CD14-positive monocyte (primary cell): ENCODE data around the gene CUL7. TPM values are rescaled to one million over a fixed set of nuclear protein-coding genes. Genes with fewer than 3 reads are reported as not detected.
"Not testable (repeated sequence)": the region's sequence is repeated elsewhere in the genome, so short reads cannot be mapped to it uniquely, and the experiment has no call there.

Source experiments
- DNase-seq, 3 donors: peaks; one replicate each; pipeline ENCODE4 v3.0.0-alpha.2; 2011 to 2022
- H2AFZ ChIP-seq: 2 replicates; pipeline ENCODE4 v1.6.0; 2012; ENCODE audit warnings: mild to moderate bottlenecking, low read depth, low read length, inconsistent platforms; ENCODE audit not compliant: insufficient read depth, poor library complexity, severe bottlenecking
- H3K27ac ChIP-seq, 2 donors: 1 replicate in 1 of 2; 2 replicates in 1 of 2; pipeline ENCODE4 v1.5.1; 2012 to 2013; ENCODE audit warnings: low read length in 2 of 2, control low read depth in 1 of 2, inconsistent platforms in 1 of 2, low read depth in 1 of 2, mild to moderate bottlenecking in 1 of 2
- H3K27me3 ChIP-seq, 2 donors: one replicate each; pipeline versions ENCODE4 v1.6.0 to v1.6.1; 2011 to 2013; ENCODE audit warnings: low read length in 2 of 2; ENCODE audit not compliant: control insufficient read depth in 2 of 2, insufficient read depth in 2 of 2
- H3K36me3 ChIP-seq, 2 donors: replicated peaks in 1 of 2; 1 replicate in 1 of 2; 2 replicates in 1 of 2; pipeline versions ENCODE4 v1.5.1 to v1.6.1; 2012 to 2013; ENCODE audit warnings: low read length in 2 of 2, control low read depth in 1 of 2, inconsistent platforms in 1 of 2, mild to moderate bottlenecking in 1 of 2; ENCODE audit not compliant: insufficient read depth in 2 of 2, control insufficient read depth in 1 of 2
- H3K4me1 ChIP-seq, 2 donors: 1 replicate in 1 of 2; 2 replicates in 1 of 2; pipeline versions ENCODE4 v1.5.1 to v1.6.1; 2012 to 2013; ENCODE audit warnings: low read length in 2 of 2, control low read depth in 1 of 2, inconsistent platforms in 1 of 2, mild to moderate bottlenecking in 1 of 2, moderate library complexity in 1 of 2; ENCODE audit not compliant: insufficient read depth in 2 of 2, control insufficient read depth in 1 of 2
- H3K4me2 ChIP-seq: replicated peaks from 2 replicates; pipeline ENCODE3; 2012; ENCODE audit warnings: low read length, moderate library complexity, mild to moderate bottlenecking; ENCODE audit not compliant: poor library complexity, severe bottlenecking; ENCODE audit errors: extremely low read depth
- H3K4me3 ChIP-seq, 3 experiments: fragments of 200-600 bp in 1 of 3; sonication (generic) in 1 of 3; replicated peaks in 1 of 3; 1 replicate in 2 of 3; 2 replicates in 1 of 3; pipeline ENCODE4 v1.5.1; 2011 to 2013; ENCODE audit warnings: low read length in 3 of 3, mild to moderate bottlenecking in 3 of 3, control low read depth in 2 of 3, low read depth in 2 of 3, inconsistent platforms in 1 of 3, moderate library complexity in 1 of 3
- H3K79me2 ChIP-seq: 2 replicates; pipeline ENCODE4 v1.6.0; 2012; ENCODE audit warnings: mild to moderate bottlenecking, control low read depth, inconsistent platforms, low read length, moderate library complexity; ENCODE audit not compliant: insufficient read depth
- H3K9ac ChIP-seq: 2 replicates; pipeline ENCODE4 v1.6.0; 2017; ENCODE audit warnings: low read length, mild to moderate bottlenecking; ENCODE audit not compliant: insufficient read depth, poor library complexity, severe bottlenecking
- H3K9me3 ChIP-seq, 2 donors: replicated peaks in 1 of 2; 1 replicate in 1 of 2; 2 replicates in 1 of 2; pipeline versions ENCODE4 v1.5.1 to v1.6.1; 2012 to 2013; ENCODE audit warnings: low read length in 2 of 2, control low read depth in 1 of 2; ENCODE audit not compliant: control insufficient read depth in 1 of 2, insufficient read depth in 1 of 2
- H4K20me1 ChIP-seq: 2 replicates; pipeline ENCODE4 v1.6.0; 2012; ENCODE audit warnings: mild to moderate bottlenecking, low read length, control low read depth, moderate library complexity; ENCODE audit not compliant: insufficient read depth
- H3K27ac Mint-ChIP-seq, 7 donors: one replicate each; pipeline ENCODE4 v1.8.0; 2020; ENCODE audit warnings: mild to moderate bottlenecking in 7 of 7, mixed read lengths in 7 of 7, moderate library complexity in 6 of 7, inconsistent platforms in 2 of 7
- H3K27me3 Mint-ChIP-seq, 3 donors: one replicate each; pipeline ENCODE4 v1.8.0; 2021 to 2022; ENCODE audit warnings: low read depth in 3 of 3, mild to moderate bottlenecking in 3 of 3, mixed read lengths in 3 of 3, moderate library complexity in 3 of 3, inconsistent platforms in 1 of 3
- H3K36me3 Mint-ChIP-seq, 2 donors: one replicate each; pipeline ENCODE4 v1.8.0; 2020; ENCODE audit warnings: mixed read lengths in 2 of 2, inconsistent platforms in 1 of 2, mild to moderate bottlenecking in 1 of 2
- H3K4me1 Mint-ChIP-seq: one replicate; pipeline ENCODE4 v1.8.0; 2020; ENCODE audit warnings: mild to moderate bottlenecking, mixed read lengths
- H3K4me3 Mint-ChIP-seq, 2 donors: one replicate each; pipeline ENCODE4 v1.8.0; 2020; ENCODE audit warnings: mild to moderate bottlenecking in 2 of 2, mixed read lengths in 2 of 2, moderate library complexity in 1 of 2
- H3K9me3 Mint-ChIP-seq, 7 donors: one replicate each; pipeline ENCODE4 v1.8.0; 2020 to 2022; ENCODE audit warnings: mixed read lengths in 7 of 7, mild to moderate bottlenecking in 6 of 7, moderate library complexity in 6 of 7, inconsistent platforms in 2 of 7
- CTCF ChIP-seq: fragments of 200-600 bp; IDR thresholded peaks from one replicate; pipeline ENCODE4 v1.8.0; 2022; ENCODE audit warnings: antibody characterized with exemption, mild to moderate bottlenecking
- WGBS: methylation state at CpG from one replicate; pipeline ENCODE4 v1.1.5; 2013; ENCODE audit warnings: missing lambda C conversion rate; ENCODE audit not compliant: insufficient coverage; 5-methylcytosine and 5-hydroxymethylcytosine counted together
- intact Hi-C, 2 donors: fragments of 100-400 bp; cut with micrococcal nuclease; formaldehyde crosslinking; loops; one replicate each; pipeline versions ENCODE4 v1.15.0 to v1.15.1; 2023
- polyA plus RNA-seq, 3 donors: library from polyadenylated mRNA; depleted of rRNA in 1 of 3; unstranded in 2 of 3; stranded (reverse) in 1 of 3; fragments of 300-500 nt in 2 of 3; fragments of >200 nt in 1 of 3; fragmentation: Illumina TruSeq in 2 of 3; gene quantifications; 1 replicate in 2 of 3; 2 replicates in 1 of 3; pipeline ENCODE4 v1.2.3, GENCODE V29; 2012 to 2021

The CUL7 gene
- polyA plus RNA-seq, 3 donors = 1.2 to 11.6 (median 2.4) TPM

GRCh38 chr6:43045371-43045930 is 8.2 kb downstream of the CUL7 start:
- peak overlapping the region in 1 of 7 donors; percentile 26 for H3K27ac Mint-ChIP-seq
- peaks cover 51 to 77% of the 10 kb centered on the region in 2 donors for H3K36me3 ChIP-seq
- intact Hi-C loops = no loop called here
- H3K9me3 Mint-ChIP-seq = peaks cover 0 to 2% (median 0%) of the 10 kb centered on the region in 7 donors
- H3K4me1 Mint-ChIP-seq = peaks cover under 1% of the 10 kb centered on the region
- H3K9ac ChIP-seq = no peak overlapping the region
- no peaks in the 10 kb centered on the region for H3K4me1 ChIP-seq
- no peaks in the 10 kb centered on the region for H3K79me2 ChIP-seq
- H3K4me3 Mint-ChIP-seq = no peak overlapping the region
- H3K27ac ChIP-seq = no peak overlapping the region
- DNase-seq = no peak
- no peak overlapping the region for H3K4me3 ChIP-seq
- H4K20me1 ChIP-seq = no peaks in the 10 kb centered on the region
- whole genome bisulfite sequencing = 100% methylated on average over 10 of the region's 11 CpGs
- no peak overlapping the region for H2AFZ ChIP-seq
- peaks cover 65 to 90% of the 10 kb centered on the region in 2 donors for H3K36me3 Mint-ChIP-seq
- H3K9me3 ChIP-seq = no peaks in the 10 kb centered on the region
- H3K4me2 ChIP-seq = no peak overlapping the region
- peaks cover 0 to 3% (median 0%) of the 10 kb centered on the region in 3 donors for H3K27me3 Mint-ChIP-seq
- TF ChIP-seq CTCF = no peak
- H3K27me3 ChIP-seq = no peaks in the 10 kb centered on the region

GRCh38 chr6:43043310-43043709 is 10.3 kb downstream of the CUL7 start:
- Mint-ChIP-seq H3K9me3 (peaks cover 0 to 2% (median 0%) of the 10 kb centered on the region in 7 donors), H3K36me3 (peaks cover 68 to 92% of the 10 kb centered on the region in 2 donors), H3K4me3 (no peak overlapping the region), H3K4me1 (no peaks in the 10 kb centered on the region), H3K27ac (peak overlapping the region in 2 of 7 donors; percentile 18 to 27), H3K27me3 (peaks cover 0 to 5% (median 0%) of the 10 kb centered on the region in 3 donors)
- Histone ChIP-seq H2AFZ (no peak overlapping the region), H3K4me2 (no peak overlapping the region), H3K27me3 (no peaks in the 10 kb centered on the region), H3K27ac (no peak overlapping the region), H3K4me3 (no peak overlapping the region), H3K4me1 (no peaks in the 10 kb centered on the region), H3K36me3 (peaks cover 47 to 77% of the 10 kb centered on the region in 2 donors), H4K20me1 (no peaks in the 10 kb centered on the region), H3K79me2 (no peaks in the 10 kb centered on the region), H3K9ac (no peak overlapping the region), H3K9me3 (no peaks in the 10 kb centered on the region)
- no peak for TF ChIP-seq CTCF
- intact Hi-C loops = no loop called here
- no peak for DNase-seq
- WGBS = 95% methylated on average over 8 of the region's 9 CpGs

GRCh38 chr6:43041475-43041874 is 12.2 kb downstream of the CUL7 start:
- H3K4me3 Mint-ChIP-seq = not testable (repeated sequence)
- H3K27ac Mint-ChIP-seq = peak overlapping the region in 1 of 7 donors; percentile 49

More at GRCh38 chr6:43041475-43041874, 12.2 kb downstream of the CUL7 start:
- peaks cover 73 to 95% of the 10 kb centered on the region in 2 donors for H3K36me3 Mint-ChIP-seq
- peaks cover 49 to 80% of the 10 kb centered on the region in 2 donors for H3K36me3 ChIP-seq
- H4K20me1 ChIP-seq, H3K27me3 ChIP-seq, H3K9ac ChIP-seq, intact Hi-C loops, DNase-seq, H3K27me3 Mint-ChIP-seq, H3K9me3 ChIP-seq, H3K4me1 ChIP-seq, H3K4me1 Mint-ChIP-seq, H2AFZ ChIP-seq, H3K79me2 ChIP-seq, H3K4me3 ChIP-seq, H3K9me3 Mint-ChIP-seq, H3K27ac ChIP-seq, H3K4me2 ChIP-seq: not testable (repeated sequence)
- WGBS = 100% methylated on average over 1 of the region's 8 CpGs
